SK-MEL-5 (cell line): ENCODE data around the gene MAD2L2. TPM values are rescaled to one million over a fixed set of nuclear protein-coding genes. Genes with fewer than 3 reads are reported as not detected.

Source experiments
- DNase-seq: peaks from one replicate; pipeline ENCODE4 v3.0.0-alpha.2; 2016; ENCODE audit warnings: low read depth, low spot score
- in situ Hi-C: cut with HindIII; loops from 2 replicates; pipeline ENCODE4 v1.10.0; 2016; ENCODE audit warnings: low sequenced_read_pairs, high pct_unique_total_duplicates, low pct_unique_long_range_greater_than_20kb
- polyA plus RNA-seq, 2 experiments: library from polyadenylated mRNA; depleted of rRNA; stranded (reverse); fragments of >200 nt; gene quantifications; 2 replicates each; pipeline ENCODE4 v1.2.3, GENCODE V29; 2015
- total RNA-seq: library from RNA; depleted of rRNA; stranded (reverse); fragments of >200 nt; shearing (Covaris generic); gene quantifications from 2 replicates; pipeline ENCODE4 v1.2.3, GENCODE V29; 2014; rRNA removed

The MAD2L2 gene
- total RNA-seq = 62.5 and 64.8 TPM in 2 replicates
- polyA plus RNA-seq (2015; cell fraction: cytosol; rRNA removed) = 81.7 and 84.7 TPM in 2 replicates
- polyA plus RNA-seq (2015; cell fraction: nucleus; rRNA removed) = 57.5 and 77.6 TPM in 2 replicates

DNA sequence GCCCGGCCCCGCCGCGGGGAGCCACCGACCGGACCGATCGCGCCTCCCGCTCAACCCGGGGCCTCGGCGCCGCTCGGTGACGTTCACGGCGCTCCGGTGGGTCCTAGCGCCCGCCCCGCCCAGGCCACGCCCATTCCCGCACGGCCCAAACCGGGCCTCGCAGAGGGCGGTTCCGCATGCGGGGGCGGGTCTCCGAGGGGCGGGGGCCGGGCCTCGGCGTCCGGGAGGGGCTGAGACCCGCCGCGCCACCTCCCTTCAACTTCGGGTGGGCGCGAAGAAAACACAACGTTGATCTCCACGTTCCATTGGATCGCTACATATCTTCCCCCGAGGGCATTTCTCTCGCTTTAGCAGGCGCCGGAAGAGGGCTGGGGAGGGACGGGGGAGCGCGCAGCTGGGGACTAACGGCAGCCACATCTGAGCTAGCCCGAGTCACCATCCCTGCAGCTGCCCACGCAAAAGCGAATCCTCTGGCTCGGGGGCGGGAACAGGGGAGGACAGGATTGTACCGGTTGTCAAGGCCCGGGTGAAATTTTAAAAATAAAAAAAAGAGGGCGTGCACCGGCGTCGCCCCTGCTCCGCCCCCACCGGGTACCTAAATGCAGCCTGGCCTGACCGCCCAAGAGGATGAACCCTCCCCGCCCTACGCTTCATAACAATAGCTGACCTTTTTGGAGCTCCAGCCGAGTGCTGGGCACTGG, at the start of gene MAD2L2:
Gene MAD2L2, minus strand, starts transcription at position 78 of the 701 bp plus-strand sequence. CDS start 547 bp downstream, outside the sequence.
- in situ Hi-C loops = no loop called here
- peak; percentile 74 for DNase-seq

DNA sequence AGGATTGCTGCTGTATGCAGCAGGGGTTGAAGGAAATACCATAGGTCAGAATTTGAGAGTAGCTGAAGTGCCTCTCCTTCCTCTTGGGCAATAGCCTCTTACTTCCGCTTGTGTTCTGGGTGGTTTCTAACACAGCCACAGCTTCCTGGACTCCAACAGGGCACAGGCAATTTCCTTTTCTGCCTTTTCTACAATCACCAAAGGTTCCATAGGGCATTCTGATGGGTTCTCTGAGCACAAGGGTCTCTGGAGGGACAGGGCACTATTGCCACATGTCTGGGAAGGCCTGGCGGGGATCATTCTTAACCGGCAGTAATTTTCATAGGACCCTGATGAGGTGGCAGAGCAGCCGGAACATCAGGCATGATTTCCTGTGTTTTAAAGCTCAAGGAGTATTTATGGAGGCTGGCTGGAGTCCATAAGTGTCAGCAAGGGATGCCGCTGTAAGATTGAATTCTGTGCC, 49.5 kb upstream of the MAD2L2 start:
- DNase-seq = no peak
- in situ Hi-C loops = no loop called here

DNA sequence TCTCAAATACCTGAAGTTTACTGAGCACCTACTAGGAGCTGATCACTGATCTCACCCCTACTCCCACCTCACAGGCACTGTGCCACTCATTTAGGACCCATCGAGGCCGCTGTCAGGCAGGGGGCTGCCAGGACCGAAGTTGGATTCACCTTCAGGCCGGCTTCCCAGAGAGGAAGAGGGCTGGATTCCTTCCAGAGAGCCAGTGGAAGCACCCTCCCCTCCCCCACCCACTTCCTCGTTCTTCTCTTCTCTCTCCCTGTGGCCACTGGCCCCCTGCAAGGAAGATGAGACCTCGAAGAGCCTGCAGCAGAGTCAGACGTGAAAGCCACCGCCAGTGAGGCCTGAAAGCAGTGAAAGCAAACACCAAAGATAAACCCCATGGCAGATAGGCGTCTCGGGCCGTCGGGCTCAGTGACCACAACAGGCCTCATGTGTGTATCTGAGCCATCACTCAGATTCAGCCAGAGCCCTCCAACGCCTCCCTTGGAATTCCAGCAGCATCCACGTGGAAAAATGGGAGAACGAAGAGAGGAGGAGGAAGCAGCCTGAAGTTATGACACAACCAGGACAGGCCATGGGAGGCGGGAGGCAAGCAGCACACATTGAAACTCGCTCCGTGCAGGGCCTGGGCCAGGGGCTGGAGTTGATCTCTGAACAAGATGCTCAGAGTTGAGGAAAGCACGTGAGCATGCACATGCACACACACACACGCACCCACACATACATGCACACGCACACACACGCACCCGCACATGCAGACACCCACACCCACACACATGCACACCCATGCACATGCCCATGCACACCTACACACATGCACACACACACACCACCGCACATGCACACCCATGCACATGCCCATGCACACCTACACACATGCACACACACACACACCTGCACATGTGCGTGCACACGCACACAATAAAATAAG, 48.8 kb upstream of the MAD2L2 start:
- in situ Hi-C loops = no loop called here

DNA sequence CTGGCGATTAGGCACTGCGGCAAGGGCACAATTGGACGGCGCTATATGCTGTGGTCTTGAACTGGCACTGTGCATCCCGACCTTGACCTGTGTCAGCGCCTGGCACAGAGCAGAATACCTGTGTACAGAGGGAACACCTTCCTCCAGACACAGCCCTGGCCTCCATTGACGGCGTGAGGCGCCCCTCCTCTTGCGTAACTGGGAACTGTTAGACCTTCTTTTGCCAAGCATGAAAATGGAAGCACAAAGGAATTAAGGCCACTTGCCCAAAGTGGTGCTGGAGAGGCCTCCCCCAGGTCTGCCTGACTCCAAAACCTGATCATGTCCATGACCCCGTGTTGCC, 48.2 kb upstream of the MAD2L2 start:
- in situ Hi-C loops = no loop called here
- no peak for DNase-seq

More for the DNA sequence above, 48.8 kb upstream of the MAD2L2 start:
- DNase-seq = no peak

DNA sequence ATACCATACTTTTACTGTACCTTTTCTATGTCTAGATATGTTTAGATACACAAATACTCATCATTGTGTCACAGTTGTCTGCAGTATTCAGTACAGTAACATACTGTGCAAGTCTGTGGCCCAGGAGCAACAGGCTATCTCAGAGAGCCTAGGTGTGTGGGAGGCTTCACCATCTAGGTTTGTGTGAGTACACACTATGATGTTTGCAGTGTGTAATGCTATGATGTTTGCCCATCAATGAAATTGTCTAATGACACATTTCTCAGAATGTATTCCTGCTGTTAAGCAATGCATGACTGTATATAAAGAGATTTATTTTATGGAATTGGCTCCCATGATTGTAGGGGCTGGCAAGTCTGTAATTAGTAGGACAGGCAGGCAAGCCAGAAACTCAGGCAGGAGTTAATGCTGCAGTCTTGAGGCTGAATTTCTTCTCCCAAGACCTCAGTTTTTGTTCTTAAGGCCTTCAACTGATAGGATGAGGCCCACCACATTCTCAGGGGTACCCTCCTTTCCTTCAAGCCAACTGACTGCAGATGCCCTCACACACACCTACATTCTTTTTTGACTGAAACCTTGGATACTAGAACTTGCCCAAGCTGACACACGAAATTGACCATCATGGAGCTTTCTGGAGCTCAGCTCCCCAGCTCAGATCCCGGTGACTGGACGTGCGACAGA, 47.3 kb upstream of the MAD2L2 start:
- in situ Hi-C loops = no loop called here
- no peak for DNase-seq

DNA sequence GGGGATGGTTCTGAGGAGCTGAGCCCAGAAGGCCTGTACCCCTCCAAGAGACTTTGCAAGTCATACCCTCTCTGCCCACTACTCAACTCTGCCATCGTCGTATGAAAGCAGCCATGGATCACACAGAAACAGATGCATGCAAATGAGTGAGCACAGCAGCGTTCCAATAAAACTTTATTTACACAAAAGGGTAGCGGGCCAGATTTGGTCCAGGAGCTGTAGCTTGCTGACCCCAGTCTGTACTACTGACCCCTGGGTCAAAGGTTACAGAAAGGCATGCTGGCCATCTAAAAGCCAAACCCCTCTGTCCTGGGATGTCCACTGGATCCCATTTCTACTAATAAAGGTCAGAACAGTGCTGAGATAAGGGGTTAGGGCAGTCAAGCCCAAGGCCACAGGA, 46.2 kb upstream of the MAD2L2 start:
- DNase-seq = no peak

DNA sequence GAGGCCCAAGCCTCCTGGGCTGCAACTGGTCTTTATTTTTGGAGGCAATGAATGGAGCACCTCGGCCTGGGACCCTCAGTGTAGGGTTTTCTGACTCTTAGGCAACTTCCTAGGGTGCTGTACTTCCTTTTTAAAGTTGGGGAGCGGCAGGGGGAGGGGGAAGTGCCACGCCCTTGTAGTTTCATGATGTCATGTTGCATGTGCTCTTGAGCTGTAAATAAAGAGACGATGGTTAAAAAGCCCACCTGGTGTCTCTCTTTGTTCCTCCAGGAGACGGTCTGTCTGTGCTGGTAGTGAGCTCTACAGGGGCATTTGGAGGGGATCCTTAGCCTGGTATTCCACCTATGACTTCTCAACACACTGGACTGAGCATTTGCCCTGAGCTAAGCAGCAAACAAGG, 44.7 kb upstream of the MAD2L2 start:
- no peak for DNase-seq
- in situ Hi-C loops = no loop called here

More for the DNA sequence above, 46.2 kb upstream of the MAD2L2 start:
- in situ Hi-C loops = no loop called here

DNA sequence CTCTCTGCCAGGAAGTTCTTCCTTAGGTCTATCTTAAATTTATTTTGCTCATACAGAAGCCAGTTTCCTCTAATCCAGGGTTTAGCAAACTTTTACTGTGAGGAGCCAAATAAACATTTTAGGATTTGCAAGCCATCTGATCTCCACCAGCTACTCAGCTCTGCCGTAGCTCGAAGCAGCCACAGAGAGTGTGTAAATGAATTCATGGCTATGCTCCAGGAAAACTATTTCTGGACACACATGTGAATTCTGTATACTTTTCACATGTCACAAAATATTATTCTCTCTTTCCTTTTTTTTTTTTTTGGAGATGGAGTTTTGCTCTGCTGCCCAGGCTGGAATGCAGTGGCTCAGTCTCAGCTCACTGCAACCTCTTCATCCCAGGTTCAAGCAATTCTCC, 41.6 kb upstream of the MAD2L2 start:
- DNase-seq = no peak
- in situ Hi-C loops = no loop called here

DNA sequence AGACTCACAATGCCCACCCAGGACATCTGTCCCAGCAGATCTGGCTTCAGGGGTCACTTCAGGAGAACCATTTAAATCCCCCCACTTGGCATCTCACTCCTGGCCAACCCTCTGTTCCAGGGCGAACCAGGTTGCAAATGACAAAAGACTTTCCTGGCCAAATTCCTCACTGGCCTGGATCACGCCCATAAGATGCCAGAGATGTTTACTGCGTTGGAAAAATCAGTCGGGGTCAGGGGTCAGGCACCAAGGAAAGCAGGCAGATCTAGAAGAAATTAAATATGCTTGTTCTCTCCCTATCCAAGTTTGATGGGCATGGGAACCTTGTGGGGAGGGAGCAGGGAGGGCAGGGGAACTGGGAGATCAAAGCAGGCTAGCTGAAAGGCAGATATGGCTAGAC, 40.4 kb upstream of the MAD2L2 start:
- in situ Hi-C loops = no loop called here
- DNase-seq = no peak

DNA sequence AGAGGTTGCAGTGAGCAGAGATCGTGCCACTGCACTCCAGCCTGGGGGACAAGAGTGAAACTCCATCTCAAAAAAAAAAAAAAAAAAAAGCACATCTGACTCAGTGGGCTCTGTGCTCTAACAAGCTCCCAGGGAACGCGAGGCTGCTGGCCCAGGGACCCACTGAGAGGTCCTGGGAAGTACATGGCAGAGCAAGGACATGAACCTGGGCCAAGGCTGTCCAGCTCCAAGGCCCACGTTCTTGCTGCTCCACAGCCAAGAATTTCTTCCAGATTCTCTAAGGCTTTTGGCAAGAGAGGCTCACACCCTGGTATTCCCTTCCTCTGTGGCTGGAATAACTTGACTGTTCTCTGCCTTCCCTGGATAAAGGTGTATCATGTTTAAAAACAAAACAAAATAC, 39.6 kb upstream of the MAD2L2 start:
- in situ Hi-C loops = no loop called here

DNA sequence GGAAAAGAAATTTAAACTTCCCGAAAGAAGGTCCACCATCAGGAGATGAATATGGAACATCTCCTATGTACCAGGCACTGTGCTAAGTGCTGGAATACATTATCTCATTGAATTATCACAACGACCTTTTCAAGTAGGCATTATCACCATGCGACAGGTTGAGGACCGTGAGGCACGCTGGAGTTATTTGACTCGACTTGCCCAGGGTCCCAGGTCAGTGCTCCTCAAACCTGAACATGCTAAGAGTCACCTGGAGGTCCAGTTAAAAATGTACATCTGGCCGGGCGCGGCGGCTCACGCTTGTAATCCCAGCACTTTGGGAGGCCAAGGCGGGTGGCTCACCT, 39.1 kb upstream of the MAD2L2 start:
- DNase-seq = no peak
- in situ Hi-C loops = no loop called here

More for the DNA sequence above, 39.6 kb upstream of the MAD2L2 start:
- DNase-seq = no peak

DNA sequence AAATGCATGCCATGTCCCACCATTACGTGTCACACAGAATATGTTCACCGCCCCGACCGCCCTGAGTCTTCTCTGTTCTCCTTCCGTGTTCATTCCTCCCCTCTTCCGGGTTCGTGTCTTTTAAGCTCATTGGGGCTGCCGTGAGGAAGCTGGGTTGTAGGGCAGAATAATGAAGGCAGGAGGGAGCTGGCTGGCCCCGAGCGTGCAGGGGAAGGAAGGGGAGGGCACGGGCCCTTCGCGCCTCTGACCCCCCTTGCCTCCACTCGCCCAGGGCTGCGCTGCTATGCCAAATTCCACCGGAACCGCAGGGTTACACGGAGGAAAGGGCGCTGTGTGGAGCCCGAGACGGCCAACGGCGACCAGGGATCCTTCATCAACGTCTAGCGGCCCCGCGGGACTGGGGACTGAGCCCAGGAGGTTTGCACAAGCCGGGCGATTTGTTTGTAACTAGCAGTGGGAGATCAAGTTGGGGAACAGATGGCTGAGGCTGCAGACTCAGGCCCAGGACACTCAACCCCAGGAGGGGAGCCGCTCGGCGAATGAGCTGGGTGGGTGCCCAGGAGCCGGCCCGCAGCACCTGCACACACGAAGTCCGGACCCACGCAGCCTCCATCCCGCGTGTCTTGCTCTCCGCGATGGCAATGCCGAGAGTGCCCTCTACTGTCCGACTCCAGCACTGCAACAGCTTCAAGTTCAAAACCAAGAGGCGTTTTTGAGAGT, 38.5 kb upstream of the MAD2L2 start:
- in situ Hi-C loops = no loop called here
- DNase-seq = peak; percentile 63

DNA sequence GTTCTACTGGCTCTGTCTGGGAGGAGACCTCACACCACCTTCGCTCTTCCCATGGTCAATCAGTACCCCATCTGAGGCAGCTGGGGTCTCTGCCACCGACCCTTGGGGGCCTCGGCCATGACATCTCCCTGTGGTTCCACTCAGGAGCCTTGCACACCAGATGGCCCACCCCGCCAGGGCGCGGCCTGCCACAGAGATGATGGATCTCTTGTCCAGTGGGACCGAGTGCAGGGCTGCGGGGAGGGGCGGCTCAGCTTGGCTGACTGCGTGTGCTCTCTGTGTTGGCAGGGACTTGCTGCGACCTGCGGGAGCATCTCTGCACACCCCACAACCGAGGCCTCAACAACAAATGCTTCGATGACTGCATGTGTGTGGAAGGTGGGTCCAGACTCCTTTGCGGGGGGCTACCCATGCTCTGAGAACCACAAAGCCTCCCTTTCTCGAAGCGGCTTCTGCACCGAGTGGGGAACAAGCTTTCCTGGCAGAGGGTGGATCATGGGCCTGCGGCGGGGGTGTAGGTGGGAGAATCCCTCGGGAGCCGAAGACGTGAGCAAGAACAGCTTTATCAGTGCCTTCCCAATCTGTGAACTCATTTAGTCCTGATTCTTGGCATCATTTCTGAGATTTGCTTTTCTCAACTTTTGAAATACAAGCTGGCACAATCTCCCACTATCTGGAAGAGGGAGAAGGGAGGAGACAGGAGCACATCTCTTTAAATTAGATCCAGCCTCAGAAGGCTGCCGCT, 34.1 kb upstream of the MAD2L2 start:
- in situ Hi-C loops = no loop called here
- no peak for DNase-seq

DNA sequence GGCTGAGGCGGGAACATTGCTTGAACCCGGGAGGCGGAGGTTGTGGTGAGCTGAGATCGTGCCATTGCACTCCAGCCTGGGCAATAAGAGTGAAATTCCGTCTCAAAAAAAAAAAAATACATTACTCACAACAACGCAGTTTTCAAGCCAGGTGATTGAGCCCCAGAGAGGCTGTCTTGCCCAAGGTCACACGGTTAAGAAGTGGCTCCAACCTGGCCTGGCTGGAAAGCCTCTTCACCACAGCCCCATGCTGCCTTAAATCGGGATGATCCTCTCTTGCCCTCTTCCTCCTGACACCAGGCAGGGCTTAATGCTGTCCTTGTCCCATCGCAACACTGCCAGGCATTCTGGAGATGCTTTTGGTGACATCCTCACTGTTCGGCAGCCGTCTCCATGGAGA, 32.1 kb upstream of the MAD2L2 start:
- in situ Hi-C loops = no loop called here
- DNase-seq = no peak

DNA sequence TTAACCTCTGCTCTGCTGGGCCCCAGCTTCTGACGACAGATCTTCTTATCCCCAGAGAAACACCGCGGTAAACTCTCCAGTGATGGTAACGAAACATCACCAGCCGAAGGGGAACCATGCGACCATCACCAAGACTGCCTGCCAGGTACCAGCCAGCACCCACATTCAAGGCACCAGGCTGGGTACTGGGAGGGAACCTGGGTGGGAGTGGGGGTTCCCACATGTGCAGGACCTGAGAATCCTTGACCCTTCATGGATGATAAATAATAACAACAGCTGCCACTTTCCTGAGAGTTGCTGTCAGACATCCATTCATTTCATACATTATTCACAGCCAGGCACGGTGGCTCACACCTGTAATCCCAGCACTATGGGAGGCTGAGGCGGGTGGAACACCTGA, 31.3 kb upstream of the MAD2L2 start:
- DNase-seq = no peak
- in situ Hi-C loops = no loop called here

DNA sequence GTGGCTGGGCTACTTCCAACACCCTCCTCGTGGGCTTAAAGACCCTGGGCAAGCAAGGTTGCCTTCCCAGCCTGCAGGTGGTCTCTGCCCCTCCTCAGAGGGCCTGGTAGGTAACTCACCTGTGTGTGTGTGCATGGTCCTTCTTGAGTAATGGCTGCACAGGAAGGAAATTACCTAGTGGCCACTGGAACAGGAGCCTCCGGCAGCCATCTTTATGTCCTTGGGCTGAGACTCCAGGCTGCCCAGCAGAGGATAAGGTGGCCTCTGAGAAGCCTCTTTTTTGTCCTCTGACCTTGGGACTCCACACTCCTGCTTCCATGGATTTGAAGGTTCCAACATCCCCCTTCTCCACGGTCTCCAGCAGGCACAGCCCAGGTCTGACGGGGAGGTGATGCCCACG, 30.5 kb upstream of the MAD2L2 start:
- no peak for DNase-seq
- in situ Hi-C loops = no loop called here
